ENCODE measurements around the gene RANBP1.
A peak's percentile ranks its signal among the peaks of the same experiment; 100 is the strongest.
"Not testable (repeated sequence)": the region's sequence is repeated elsewhere in the genome, so short reads cannot be mapped to it uniquely, and the experiment has no call there.

Gene RANBP1

GRCh38 chr22:20115691-20116375, at the start of gene RANBP1:
Gene RANBP1, plus strand, starts transcription at chr22:20116104. Its CDS starts 81 bp downstream, at chr22:20116185.
- DNase-seq: no peak

GRCh38 chr22:20066617-20067383, 49.1 kb upstream of the RANBP1 start:
- no peak for DNase-seq

DNA sequence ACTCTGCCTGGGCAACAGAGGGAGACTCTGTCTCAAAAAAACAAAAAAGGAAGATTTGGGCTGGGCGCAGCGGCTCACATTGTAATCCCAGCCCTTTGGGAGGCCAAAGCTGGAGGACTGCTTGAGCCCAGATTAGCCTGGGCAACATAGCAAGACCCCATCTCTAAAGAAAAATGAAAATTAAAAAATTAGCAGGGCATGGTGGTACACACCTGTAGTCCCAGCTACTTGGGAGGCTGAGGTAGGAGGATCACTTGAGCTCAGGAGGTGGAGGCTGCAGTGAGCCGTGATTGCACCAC, 48.6 kb upstream of the RANBP1 start:
- not testable (repeated sequence) for DNase-seq

GRCh38 chr22:20068640-20069039, 47.3 kb upstream of the RANBP1 start:
- DNase-seq: no peak

DNA sequence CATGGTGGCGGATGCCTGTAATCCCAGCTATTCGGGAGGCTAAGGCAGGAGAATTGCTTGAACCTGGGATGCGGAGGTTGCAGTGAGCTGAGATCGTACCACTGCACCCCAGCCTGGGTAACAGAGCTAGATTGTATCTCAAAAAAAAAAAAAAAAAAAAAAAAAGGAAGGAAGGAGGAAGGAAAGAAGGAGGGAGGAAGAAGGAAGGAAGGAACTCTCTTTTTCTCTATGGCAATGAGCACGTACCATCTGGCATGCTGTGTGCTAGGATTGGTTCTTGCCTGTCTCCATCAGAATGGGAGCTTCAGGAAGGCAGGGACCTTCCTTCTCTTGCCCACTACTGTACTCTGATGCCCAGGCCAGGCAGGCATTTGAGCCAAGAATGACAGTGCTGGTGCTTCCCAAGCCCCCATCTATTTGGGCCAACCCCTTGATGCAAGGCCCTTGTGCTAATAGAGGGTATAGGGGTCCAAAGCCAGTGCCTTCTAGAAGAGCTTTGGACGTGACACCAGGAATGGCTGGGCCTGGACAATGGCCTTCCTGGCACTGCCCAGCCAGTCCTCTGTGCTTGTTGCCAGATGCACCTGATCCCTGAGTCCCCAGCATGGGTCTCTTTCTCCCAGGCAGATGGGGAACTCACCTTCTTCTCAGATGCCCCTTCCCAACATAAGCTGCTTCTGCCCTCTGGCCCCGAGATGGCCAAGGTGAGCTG, 46.4 kb upstream of the RANBP1 start:
- DNase-seq: no peak

DNA sequence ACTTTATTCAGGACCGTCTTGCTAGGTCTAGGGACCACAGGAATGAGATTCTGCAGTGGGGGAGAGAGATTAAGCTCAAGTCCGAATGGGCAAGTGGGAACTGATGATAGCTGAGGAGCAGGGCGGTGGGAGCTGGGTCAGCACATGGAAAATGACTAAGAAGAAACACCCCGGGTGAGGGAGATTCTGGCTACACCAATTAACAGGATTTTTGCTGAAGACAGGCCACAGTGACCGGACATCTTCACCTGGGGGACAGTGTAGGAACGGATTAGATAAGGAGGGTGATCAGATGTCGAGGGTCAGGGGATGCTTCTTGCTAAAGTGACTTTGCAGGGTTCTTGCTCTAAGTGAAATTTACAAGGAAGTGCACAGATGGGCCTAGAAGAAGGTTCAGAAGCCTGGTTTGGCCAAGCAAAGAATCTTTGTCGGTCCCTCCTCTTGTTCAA, 44.4 kb upstream of the RANBP1 start:
- no peak for DNase-seq

- DNase-seq: no peak
Observed at GRCh38 chr22:20076627-20077172, 39.2 kb upstream of the RANBP1 start.

GRCh38 chr22:20079745-20080444, 36.0 kb upstream of the RANBP1 start, which contains the start of gene DGCR8:
Gene DGCR8, plus strand, starts transcription at chr22:20080241. Its CDS starts 5,723 bp downstream, at chr22:20085964.
- DNase-seq: peak; percentile 86

GRCh38 chr22:20080445-20080775, 35.5 kb upstream of the RANBP1 start:
- no peak for DNase-seq

- no peak for DNase-seq
Observed at GRCh38 chr22:20080776-20081654, 34.9 kb upstream of the RANBP1 start.

- no peak for DNase-seq
Observed at GRCh38 chr22:20083157-20083890, 32.6 kb upstream of the RANBP1 start.

DNA sequence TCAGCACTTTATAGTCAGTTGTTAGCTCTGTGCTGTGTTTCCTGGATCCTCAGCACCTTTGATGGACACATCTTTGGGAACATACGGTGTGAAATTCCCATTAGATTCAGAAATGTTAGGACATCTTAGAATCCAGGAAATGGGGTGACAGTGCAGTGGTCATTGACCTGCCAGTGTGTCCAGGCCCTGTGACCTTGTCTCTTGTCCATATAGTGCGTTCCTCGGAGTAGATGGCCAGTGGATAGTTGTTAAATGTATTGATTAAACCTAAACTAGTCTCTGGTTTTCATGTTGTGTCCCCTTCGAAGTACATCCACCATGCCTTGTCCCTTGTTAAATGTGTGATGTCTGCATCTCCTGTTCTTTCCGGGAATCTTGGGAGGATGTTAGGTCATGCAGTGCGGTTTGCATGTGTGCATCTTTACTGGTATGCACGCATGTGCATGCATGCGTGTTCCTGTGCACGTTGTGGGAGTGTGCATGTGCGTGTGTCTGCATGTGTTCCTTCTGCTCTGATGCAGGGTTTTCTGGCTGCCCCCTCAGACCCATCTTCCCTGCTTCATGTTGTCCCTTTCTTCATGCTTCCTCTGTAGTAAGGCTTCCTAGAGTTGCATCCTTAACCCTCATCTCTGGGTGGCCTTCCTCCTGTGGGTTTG, 31.9 kb upstream of the RANBP1 start:
- no peak for DNase-seq

GRCh38 chr22:20084547-20085413, 31.1 kb upstream of the RANBP1 start:
- DNase-seq: no peak

- DNase-seq: no peak
Observed at GRCh38 chr22:20085651-20086050, 30.3 kb upstream of the RANBP1 start.

GRCh38 chr22:20086101-20086599, 29.8 kb upstream of the RANBP1 start:
- no peak for DNase-seq

DNA sequence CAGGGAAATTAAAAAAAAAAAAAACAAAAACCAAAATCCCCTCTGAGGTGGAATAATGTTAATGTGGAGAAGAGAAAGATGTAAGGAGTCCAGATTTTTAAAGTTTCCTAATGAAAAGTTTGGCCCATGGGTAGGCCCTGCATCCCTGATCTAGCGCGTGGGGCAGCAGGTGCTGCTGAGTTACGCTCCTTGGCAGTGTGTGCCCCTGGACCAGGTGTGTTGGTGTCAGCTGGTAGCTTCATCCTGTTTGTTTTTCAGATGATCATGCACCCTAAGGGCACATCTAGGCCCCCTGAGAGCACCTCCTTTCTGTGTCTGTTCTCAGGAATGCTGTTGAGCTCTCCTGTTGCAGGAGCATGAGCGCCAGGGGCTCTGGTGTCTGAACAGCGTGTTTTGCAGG, 29.1 kb upstream of the RANBP1 start:
- no peak for DNase-seq

GRCh38 chr22:20087319-20088262, 28.3 kb upstream of the RANBP1 start:
- no peak for DNase-seq

DNA sequence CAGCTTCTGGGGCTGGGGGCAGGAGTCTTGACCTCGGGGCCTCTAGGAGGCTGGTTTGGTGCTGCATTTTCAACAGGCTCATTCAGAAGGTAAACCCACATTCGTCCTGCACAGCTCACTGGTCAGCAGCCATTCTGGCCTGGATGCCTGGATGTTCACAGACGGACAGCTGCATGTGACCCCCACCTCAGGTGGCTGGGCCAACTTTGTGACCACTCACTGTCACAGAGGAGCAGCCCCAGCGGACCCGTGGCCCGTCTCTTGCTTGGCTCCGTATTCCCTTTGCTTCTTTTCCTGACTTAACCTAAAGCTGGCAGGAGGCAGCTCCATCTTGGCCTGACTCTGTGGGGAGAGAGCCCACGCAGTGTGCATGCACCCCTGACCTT, 27.6 kb upstream of the RANBP1 start:
- DNase-seq: no peak

Measured in activated CD8-positive, alpha-beta memory T cell treated with anti-CD3 and anti-CD28 coated beads, Interleukin-2, amount 50 U/mL, for 48 hours (primary cell).